GM18858 (cell line): ENCODE data around the gene OR2V1.
"Not testable (repeated sequence)": the region's sequence is repeated elsewhere in the genome, so short reads cannot be mapped to it uniquely, and the experiment has no call there.

Experiments used
- ATAC-seq: cut with Tn5 transposase; IDR thresholded peaks from one replicate; pipeline ENCODE4 v1.9.1; 2021; ENCODE audit not compliant: unreplicated experiment

The OR2V1 gene

DNA sequence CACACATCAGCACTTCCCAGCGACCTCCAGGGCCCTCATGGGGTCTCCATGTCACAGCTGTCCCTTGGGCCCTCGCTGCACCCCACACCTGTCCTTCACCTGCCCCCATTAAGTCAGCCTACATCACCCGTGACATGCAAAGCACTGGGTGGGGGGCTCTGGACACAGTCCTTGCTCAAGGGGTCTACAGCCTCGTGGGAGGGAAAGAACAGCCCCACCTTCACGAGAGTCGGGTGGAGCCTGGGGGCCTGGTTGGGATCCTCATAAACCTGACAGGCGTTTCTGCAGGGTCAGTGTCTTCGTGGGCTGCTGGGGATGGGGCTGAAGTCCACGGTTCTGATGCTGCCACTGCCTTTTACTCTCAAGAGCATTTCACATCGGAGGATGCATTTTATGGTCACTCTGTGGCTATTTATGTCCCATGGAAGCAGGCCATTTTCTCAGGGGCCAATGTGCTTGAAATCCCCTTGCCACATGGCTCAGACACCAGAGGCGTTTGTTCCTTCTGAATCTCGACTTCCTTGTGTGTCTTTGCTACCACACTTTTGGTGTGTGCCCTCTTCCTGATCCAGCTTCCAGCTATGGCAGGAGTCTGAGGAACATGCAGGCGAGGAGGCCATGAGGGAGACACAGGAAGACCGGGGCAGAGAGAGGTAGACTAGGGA lies at the start of gene OR2V1:
TSS of gene OR2V1 (minus strand) at position 338 of the 665 bp plus-strand sequence. CDS start 5,865 bp downstream, outside the sequence.
- no peak for ATAC-seq

GRCh38 chr5:181177559-181177958 lies 46.6 kb upstream of the OR2V1 start:
- ATAC-seq: not testable (repeated sequence)

GRCh38 chr5:181176254-181176952 lies 45.4 kb upstream of the OR2V1 start:
- no peak for ATAC-seq

DNA sequence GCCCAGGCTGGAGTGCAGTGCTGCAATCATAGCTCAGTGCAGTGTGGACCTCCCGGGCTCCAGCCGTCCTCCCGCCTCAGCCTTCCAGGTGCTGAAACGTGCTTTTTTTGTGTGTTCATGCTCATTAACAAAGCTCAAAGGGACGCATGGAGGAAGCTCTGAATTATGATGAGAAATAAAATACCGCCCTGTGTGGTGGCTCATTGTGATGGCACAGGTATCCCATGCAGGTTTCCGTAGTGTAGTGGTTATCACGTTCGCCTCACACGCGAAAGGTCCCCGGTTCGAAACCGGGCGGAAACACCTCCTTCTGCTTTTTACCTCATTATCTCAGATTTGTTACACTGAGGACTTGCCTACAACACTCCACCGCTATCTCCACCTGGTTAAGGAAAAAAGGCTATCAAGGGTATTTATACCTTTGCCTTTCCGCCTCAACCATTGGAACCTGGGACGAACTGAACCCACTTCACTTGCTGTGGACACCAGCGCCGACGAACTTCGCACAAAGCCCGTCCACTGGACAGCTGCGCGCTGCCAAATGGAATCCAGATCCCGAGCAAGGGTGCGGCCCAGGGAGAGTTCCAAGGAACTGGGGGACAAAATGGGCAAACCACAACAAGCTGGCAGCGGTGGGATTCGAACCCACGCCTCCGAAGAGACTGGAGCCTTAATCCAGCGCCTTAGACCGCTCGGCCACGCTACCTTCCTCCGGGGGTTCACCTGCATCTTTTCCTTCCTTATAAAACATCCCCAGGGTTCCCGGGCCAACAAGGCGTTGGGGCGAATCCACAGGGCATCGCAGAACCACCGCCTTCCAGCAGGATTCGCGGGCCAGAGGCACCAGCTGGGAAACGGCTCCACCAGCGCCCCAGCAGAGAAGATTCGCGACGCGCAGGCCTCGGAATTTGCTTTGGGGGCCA lies 42.7 kb upstream of the OR2V1 start:
- no peak for ATAC-seq

GRCh38 chr5:181173027-181173419 lies 42.1 kb upstream of the OR2V1 start:
- ATAC-seq: no peak

GRCh38 chr5:181171782-181172181 lies 40.8 kb upstream of the OR2V1 start:
- no peak for ATAC-seq

GRCh38 chr5:181170996-181171395 lies 40.0 kb upstream of the OR2V1 start:
- no peak for ATAC-seq

DNA sequence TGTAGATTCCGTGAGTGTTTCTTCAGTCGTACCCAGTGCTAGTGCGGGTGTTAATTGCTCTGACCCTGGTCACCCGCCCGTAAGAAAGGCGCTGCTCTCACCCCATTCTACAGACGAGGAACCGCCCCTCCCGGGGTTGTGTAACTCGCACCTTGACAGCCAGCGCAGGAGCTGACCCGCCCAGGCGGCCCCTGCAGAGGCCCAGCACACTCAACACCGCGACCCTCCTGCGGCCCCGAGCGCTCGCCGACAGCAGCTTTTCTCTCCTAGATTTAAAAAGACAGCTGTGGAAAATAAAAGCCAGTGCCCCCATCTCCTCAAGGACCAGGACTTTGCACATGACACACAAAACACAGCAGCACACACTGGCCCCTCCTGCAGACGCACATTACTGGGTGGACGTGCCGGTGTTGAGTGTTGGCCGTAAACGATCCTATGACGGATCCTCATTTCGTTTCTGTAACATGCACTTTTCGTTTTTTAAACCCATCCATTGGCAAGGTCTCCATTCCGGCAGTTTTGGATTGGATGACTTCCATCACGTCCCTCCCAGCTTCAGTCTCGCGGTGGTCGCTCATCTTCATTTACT lies 39.4 kb upstream of the OR2V1 start:
- ATAC-seq: no peak

DNA sequence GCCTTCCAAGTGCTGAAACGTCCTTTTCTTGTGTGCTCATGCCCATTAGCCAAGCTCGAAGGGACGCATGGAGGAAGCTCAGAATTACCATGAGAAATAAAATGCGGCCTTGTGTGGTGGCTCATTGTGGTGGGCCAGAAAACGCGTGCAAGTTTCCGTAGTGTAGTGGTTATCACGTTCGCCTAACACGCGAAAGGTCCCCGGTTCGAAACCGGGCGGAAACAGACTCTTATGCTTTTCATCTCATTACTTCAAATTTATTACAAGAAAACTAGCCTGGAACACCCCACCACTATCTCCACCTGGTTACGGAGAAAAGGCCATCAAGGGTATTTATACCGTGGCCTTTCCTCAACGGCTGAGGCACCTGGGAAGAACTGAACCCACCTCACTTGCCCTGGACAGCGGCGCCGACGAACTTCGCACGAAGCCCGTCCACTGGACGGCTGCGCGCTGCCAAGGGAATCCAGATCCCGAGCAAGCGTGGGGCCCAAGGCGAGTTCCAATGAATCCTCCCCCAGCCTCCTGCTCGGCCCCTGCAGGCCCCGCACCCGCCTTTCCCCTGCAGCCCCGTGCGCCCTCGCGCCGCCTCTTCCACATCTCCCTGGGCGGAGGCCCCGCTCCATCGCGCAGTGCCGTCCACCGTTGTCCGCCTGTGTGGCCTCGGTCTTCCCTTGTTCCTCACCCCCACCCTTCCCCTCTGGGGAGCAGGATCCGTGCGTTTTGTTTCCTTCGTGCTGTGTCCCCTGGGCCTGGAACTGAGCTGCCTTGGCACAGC lies 38.7 kb upstream of the OR2V1 start:
- ATAC-seq: not testable (repeated sequence)

DNA sequence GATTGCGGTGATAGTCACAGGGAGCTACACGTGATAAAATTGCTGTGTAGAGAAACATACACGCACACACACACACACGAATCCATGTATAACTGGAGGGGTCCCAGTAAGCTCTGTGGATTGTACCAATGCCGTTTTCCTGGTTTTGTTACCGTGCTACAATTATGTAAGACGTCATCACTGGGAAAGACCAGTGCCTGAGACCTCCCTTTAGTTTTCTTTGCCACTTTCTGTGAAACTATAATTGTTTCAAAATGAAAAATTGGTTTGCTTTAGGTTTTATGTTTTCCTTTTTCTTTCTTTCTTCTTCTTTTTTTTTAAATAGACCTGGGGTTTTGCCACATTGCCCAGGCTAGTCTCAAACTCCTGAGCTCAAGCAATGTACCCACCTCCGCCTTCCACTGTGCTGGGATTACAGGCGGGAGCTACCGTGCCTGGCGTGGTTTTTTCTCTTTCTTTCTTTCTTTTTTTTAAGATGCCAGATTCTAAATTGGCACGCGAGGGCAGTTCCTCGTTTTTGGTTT lies 37.7 kb upstream of the OR2V1 start:
- ATAC-seq: no peak

GRCh38 chr5:181167814-181168488 lies 37.0 kb upstream of the OR2V1 start:
- no peak for ATAC-seq

- no peak for ATAC-seq
Observed at GRCh38 chr5:181166812-181167733, 36.1 kb upstream of the OR2V1 start.

GRCh38 chr5:181164076-181164952 lies 33.3 kb upstream of the OR2V1 start:
- ATAC-seq: no peak

- no peak for ATAC-seq
Observed at GRCh38 chr5:181163487-181164075, 32.6 kb upstream of the OR2V1 start.

GRCh38 chr5:181161534-181162175 lies 30.7 kb upstream of the OR2V1 start:
- ATAC-seq: no peak

DNA sequence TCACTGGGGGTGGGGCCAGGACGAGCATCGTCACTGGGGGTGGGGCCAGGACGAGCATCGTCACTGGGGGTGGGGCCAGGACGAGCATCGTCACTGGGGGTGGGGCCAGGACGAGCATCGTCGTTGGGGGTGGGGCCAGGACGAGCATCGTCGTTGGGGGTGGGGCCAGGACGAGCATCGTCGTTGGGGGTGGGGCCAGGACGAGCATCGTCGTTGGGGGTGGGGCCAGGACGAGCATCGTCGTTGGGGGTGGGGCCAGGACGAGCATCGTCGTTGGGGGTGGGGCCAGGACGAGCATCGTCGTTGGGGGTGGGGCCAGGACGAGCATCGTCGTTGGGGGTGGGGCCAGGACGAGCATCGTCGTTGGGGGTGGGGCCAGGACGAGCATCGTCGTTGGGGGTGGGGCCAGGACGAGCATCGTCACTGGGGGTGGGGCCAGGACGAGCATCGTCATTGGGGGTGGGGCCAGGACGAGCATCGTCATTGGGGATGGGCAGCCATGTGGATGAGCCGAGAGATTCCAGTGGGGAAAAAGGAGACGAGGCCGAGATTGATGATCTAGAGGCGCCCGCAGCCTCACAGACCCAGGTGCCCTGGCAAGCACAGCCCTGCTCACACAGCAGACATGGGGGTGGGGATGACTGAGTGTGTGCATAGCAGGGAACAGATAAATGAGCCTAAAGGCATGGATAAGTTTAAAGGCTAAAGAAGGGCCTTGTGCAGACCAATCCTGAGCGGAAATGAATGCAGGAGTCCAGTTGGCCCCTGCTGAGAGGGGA lies 30.0 kb upstream of the OR2V1 start:
- not testable (repeated sequence) for ATAC-seq
